ENCODE data around the gene LARP4B.
"Not testable (repeated sequence)": the region's sequence is repeated elsewhere in the genome, so short reads cannot be mapped to it uniquely, and the experiment has no call there.

LARP4B gene

DNA sequence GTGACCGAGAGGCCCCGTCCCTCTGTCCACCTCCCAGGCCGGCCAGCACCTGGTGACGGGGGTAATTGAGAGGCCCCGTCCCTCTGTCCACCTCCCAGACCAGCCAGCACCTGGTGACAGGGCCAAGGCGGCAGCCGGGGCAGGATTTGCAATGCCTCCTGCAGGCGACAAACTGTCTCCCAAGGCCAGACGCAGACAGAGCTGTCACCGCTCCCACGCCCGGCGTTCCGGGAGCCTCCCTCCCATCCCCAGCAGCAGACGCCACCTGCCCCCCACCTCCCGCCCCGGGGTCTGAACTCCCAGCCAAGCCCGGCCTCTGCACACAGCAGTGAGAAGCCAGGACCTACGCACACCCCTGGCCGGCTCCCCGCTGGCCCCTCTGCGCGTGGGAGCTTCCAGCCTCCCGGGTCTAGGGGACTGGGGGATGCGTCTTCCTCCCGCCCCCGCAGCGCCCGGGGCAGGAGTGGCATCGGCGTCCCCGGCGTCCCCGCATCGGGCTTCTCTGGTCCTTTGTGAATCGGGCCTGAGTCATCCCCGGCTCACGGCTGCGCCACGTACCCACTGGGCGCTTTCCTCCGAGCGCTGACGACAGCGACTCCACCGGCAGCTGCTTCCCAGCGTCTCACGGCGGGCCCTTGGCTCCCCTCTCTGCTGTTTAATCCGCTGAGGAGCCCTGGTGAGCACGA is 147.0 kb downstream of the LARP4B start:
- no peak for DNase-seq

DNA sequence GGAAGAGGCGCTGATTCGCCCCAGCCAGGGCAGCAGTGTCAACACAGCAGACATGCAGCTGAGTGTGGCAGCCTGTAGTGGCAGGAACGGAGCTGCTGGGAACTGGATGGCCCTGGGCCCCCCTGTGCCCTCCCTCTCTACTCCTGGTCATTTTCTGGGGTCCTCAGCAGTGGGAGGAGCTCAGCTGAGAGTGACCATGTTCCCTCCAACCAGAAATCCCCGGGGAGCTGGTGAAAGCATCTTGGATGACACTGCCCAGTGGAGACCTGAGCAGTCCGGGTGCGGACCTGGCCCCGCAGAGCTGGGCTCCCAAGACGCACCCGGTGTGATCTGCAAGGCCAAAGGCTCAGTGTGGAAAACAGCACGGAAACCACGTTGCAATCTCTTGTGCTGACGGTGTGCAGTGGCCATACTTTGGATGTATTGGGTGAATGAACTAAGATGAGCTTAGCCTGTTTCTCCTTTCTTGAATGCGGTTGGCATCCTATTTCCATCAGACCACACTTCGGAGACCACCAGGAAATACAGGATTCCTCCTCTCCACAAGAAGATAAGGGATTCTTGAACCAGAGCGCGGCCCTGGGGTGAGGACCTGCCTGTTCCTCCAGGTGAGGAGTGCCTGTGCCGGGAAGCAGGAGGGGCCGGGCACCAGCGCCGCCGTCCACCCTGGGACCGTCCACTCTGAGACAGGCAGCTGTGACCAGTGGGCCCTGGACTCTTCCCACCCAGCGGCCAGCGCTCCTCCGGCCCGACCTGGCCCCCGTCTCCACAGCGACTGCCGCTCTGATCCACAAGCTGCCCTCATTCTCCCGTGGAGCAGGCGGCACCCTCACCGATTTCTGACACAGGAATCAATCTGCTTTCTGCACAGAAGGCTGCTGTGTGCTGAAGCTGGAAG is 148.5 kb downstream of the LARP4B start:
- DNase-seq, result no peak

DNA sequence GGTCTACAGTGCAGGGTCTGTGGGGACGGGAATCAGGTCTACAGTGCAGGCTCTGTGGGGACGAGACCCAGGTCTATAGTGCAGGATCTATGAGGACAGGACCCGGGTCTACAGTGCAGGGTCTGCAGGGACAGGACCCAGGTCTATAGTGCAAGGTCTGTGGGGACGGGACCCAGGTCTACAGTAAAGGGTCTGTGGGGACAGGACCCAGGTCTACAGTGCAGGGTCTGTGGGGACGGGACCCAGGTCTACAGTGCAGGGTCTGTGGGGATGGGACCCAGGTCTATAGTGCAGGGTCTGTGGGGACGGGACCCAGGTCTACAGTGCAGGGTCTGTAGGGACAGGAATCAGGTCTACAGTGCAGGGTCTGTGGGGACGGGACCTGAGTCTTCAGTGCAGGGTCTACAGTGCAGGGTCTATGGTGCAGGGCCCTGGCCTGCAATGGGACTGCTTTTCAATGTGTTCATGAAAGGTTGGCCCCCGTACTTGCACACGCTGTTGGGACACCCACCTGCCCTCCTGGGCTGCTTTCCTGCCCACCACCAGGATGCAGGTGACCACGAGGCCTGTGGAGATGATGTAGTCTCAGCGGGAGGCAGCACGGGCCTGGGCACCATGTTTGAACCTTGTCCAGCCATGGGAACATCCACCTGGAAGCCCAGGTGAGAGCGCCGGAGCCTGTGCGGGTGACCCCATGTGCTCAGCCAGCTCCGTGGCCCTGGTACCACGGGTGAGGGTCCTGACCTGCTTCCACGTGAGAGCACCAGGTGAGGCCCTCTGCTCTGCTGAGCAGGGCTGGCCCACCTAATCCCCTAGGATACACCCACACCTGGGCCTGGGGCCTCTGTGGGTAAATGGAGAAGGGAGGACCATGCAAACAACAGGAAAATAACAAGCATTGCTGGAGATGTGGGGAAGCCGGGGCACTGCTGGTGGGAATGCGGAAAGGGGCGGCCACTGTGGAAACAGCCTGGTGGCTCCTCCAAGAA is 150.7 kb downstream of the LARP4B start:
- no peak for DNase-seq

DNA sequence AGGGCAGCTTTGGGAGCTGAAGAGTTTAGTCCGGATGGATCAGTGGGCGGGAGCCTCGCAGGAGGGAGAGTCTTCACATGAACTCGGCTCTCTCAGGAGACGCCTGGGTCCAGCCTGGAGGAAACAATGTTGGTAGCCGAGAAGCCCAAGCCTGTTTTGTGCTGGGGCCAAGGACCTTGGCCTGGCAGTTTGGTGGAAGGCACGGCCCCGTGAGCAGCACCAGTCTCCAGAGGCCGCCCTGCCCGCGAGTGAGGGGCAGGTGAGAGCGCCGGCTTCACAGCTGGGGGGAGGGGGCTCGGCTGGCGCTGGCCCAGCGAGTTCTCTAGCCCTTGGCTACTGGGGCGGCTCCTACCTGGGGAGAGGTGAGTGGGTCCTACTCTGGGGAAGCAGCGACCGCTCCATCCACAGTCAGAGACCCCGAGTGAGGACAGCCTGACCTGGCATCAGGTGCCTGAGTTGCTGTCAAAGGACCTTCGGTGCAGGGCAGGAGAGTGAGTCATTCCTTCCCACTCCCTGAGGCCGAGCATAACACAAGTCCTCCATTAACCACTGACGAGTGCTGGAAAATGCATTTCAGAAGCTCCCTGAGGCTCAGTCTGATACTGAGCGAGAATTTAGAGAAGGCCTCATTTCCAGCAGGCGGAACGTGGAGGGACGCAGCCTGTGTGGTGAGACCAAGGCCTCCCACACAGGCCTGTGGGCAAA is 152.7 kb downstream of the LARP4B start:
- no peak for DNase-seq

DNA sequence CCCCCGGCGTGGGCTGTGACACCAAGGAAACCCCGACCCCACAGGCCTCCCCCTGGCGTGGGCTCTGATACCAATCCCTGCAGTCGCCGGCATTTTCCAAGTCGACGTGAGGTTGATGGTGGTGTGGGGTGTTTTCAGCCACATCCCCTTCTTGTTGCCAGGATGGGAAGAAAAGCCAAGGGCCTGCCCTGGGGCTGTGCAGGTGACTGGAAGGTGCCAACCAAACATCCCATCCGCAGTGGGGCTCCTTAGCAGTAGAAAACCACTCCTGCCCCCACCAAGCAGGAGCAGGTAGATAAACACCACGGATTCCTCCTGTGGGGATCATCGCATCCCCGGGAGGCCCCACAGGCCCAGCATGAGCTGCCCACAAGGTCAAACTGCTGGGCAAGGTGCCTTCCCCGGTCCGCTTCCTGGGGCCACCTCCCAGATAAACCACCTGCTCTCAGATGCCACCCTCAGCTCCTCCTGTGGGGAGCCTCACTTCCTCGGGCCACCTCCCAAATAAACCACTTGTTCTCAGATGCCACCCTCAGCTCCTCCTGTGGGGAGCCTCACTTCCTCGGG is 153.5 kb downstream of the LARP4B start:
- DNase-seq, result no peak

DNA sequence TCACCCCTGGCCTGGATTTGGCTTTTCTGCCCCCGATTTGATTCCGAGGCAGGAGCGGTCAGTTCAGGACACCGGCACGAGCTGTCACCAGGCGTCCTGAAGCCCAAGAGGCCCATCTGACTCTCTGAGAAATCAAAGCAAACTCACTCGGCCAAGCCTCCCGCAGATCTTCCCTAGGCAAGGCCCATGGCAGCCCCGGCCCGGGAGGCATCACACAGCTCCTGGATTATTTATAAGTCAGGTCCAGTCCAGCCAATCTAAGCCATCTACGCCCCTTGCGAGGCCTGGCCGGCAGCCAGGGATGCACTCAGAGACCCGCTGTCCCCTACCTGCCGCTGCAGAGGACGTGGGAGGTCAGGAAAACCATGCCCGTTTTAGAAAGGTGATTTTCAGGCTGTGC is 154.7 kb downstream of the LARP4B start:
- DNase-seq, result no peak

DNA sequence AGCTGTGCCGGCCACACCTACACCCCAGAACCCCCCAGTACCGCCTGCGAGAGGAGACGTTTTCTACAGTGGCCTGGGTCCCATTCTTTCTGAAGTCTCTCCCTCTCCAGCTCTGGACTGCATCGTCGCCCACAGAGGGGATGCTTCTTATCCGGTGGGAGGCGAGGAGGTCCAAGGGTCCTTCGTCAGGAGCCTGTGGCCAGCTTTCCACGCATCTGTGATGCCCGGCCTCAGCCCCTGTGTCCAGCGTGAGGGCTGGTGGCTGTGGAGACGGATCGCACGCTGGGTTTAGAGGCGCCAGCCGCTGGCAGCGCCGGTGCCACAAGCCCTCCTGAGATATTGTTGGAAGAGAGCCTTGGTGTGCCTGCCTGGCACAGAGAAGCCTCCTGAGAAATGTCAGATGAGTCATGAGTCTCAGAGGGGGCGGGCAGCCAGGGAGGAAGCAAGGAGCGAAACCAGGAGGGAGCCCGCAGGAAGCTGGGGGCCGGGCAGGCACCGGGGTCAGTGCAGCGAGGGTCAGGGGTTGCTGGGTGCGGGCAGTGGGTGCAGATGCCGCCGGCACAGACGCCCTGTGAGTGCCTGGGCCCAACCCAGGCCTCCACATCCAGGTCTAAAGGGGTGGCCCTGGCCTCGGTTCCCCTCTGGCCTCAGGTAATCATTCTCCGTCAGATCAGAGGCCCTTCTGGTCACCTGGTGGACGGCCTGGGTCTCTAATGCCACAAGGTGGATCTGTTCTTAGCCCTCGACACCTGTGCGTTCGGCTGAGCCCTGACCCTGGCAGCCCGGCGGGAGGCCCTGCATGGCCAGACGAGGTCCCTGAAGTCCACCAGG is 156.0 kb downstream of the LARP4B start:
- no peak for DNase-seq

DNA sequence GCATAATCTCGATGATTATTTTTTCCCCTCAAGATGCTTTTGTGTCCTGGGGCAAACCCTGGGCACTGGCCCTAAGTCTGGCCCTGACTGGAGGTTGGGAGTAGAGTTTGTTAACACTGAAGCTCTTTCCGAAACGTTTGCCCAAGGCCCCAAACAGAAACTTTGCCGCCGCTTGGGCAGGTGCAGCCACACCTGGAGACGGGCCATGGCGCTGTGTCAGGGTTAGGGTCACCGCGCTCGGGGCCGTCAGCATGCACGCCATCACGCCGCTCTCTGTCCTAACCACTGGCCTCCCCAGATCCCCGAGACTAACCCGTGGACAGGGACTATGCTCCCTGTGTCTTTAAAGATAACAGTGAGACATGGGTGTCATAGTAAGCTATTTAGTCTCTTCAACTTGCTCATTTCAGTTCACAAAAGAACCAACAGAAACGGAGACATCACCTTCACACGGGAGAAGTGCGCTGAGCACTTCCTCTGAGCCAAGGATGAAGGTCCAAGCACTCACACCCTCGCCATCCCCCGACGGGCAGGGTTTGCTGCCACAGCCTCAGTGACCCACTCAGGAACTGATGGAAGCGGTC is 156.8 kb downstream of the LARP4B start:
- DNase-seq, result no peak

DNA sequence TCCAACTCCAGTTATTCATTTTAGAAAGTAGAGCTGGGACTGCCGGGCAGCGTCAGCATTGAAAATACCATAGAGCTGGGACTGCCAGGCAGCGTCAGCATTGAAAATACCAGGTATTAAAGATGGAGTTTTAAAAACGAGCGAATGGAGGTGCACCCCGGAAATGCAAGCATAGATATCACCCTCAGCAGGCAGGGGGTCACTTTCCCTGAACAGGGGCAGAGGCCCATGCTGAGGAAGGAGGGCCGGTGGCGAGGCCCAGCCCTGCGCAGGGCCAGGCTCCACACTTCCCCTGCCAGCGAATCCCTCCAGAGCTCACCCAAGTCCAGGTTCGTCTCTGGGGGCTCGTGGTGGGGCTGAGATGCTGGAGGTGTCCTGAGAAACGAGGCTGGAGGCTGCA is 157.3 kb downstream of the LARP4B start:
- DNase-seq, result no peak

DNA sequence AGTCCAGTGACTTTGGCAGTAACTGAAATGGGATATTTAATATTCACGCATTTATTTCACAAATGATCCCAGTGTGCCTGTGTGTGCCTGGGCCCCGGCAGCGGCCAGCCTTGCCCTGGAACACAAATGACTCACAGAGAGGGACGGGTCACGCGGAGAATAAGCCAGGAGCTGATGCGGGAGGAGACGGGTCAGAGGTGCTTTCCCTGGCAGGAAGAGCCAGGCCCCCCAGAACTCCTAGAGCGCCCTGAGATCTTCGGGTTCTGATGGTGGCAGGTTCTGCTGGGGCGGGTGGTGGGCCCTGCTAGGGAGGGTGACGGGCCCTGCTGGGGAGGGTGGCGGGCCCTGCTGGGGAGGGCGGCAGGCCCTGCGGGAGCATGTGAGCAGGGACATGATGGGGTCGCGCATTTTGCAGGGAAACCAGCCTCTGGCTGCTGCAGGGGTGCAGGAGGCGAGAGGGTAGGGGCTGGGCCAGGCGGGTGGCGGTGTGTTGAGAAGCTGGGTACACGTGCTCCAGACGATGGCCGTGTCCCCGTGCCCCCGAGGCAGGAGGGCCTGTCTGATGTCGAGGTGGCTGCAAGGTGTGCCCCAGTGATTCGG is 157.8 kb downstream of the LARP4B start:
- DNase-seq, result no peak

DNA sequence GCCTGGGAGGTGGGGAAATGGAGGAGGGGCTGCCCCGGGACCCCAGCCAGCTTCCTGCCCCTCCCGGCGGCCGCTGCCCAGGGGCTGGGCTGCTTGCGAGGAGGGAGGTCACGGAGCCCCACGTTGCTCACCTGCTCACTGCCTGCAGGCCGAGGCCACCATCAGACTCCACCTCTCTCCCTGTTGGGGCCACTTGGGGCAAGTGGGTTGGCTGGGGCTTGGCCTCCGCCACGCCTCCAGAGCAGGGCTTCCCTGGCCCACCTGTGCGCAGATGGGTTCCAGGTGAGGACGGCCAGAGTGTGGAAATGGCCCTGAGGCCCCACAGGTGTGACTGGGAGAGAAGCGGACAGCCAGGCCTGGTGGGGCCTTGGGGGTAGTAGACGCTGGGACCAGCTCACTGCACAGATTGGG is 159.3 kb downstream of the LARP4B start:
- no peak for DNase-seq

DNA sequence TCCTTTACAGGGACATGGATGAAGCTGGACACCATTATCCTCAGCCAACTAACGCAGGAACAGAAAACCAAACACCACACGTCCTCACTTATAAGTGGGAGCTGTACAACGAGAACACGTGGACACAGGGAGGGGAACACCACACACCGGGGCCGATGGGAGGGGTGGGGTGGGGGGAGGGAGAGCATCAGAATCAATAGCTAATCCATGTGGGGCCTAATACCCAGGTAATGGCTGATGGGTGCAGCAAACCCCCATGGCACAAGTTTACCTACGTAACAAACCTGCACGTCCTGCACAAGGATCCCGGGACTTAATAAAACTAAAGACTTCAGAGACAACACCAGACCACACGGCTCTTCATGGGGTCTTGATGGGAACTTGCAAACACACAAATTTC is 159.9 kb downstream of the LARP4B start:
- no peak for DNase-seq

DNA sequence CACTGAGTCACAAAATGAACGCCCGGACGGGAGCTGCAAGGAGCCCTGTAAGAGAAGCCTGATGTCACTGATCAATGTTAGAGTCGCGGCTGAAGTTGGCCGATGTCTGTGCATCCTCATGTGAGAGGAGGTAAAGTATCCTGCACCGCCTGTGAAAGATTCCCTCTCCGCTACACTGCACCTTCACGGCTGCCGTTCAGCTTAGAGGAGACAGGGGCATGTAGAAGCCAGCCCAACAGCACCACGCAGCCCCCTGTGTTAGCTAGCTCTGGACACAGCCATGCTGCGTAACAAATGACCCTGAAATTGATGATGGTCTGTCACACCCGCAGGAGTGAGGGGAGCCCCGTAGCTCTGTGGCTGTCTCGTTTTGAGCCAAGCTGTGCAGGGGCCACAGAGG is 160.5 kb downstream of the LARP4B start:
- no peak for DNase-seq

DNA sequence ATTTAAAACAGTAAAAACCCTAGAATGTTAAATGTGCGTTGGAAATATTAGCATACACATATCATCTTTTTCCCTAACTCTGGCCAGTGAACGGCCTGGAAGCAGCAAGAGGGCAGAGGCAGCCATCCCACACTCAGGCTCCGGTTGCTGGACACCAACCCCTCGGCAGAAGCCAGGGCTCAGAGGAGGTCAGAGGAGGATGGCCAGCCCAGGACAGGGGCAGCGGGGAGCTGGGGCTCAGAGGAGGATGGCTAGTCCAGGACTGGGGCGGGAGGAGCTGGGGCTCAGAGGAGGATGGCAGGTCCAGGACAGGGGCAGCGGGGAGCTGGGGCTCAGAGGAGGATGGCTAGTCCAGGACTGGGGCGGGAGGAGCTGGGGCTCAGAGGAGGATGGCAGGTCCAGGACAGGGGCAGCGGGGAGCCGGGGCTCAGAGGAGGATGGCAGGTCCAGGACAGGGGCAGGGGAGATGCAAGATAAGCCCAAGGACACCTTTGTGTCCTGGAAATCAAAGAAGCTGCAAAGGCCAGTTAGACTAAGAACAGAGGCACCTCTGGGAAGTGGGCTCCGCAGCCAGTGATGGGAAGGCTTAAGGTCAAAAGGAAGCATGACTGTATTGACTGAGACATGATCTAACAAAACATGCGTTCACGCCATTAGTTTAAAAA is 161.3 kb downstream of the LARP4B start:
- DNase-seq, result not testable (repeated sequence)

DNA sequence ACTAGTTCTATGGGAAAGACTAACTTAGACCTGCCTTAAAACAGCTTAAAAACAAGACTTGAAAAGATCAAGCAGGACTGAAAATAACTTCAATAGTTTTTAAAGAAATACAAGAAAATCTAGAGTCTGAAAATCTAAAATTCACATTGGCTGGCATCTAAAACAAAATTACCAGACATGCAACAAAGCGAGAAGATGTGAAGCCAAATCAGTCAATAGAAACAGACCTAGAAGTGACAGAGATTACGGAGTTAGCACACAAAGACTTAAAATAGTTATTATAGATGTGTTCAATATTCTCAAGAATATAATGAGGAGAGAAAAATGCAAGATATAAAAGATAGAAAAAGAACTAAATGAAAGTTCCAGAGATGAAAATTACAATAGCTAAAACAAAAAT is 163.7 kb downstream of the LARP4B start:
- no peak for DNase-seq

DNA sequence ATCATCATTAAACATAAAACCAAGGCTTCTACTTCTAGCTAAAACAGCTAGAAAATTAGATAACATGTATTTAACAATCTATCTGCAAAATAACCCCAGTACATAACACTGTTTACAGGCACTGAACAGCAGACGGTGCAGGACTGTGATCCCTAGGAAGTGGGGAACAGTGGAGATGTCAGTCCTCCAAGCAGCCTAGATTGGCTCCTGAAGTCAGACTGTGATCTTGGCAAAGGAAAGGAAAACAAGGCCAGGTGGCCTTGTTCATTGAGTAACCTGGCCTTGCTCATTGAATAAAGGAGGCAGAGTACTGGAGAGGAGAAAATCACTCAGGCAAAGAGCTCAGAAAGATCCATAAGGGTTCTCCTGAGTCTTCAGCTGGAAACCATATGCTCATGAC is 164.3 kb downstream of the LARP4B start:
- DNase-seq, result no peak

DNA sequence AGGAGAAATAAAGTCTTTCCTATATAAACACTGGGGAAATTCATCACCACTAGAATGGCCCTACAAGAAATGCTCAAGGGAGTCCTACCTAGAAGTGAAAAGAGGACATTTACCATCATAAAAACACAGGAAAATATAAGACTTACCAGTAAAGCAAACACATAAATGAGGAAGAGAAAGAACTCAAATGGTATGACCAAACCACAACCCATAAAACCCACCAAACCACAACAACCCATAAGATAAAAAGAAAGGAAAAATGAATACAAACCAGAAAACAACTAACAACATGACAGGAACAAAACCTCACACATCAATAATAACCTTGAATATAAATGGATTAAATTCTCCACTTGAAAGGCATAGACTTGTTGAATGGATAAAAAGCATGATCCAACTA is 170.1 kb downstream of the LARP4B start:
- no peak for DNase-seq

DNA sequence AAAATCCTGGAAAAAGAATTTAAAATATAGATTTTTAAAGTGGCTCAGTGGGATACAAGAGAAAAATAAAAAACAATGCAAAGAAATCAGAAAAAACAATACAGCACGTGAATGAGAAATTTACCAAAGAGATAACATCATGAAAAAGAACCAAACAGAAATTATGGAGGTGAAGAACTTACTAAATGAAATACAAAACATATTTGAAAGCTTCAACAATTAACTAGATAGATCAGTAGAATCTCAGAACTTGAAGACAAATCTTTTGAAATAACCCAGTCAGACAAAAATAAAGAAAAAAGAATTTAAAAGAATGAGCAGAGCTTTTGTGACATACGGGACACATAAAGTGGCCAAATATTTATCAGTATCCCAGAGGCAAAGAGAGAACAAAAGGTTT is 170.9 kb downstream of the LARP4B start:
- no peak for DNase-seq

DNA sequence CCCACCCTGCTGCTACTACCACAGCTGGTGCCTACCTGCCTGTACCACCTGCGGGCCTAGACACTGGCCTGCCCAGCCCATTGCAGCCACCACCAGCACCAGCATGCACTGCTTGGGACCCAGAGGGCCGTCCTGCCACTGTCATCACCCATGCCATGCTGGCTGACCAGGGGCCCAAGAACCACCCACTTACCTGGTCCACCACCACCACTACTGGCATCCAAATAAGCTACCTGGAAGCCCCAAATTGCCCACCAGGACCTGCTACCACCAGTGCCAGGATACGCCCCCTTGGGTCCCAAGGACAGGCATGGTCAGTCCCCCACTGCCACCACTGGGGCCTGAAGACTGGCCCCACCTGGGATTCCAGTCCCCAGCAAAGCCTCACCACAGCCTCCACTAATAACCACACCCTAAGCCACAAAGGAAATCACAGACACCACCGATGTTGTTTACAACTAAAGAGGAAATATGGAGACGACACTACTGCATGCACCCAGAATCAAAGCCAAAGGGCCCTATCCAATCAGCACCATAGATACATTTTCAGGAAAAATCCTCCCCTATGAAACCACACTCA is 171.5 kb downstream of the LARP4B start:
- no peak for DNase-seq

Measured in NCI-H2107 (cell line).